DMS53 treated with DMSO at 0.1 percent for 48 hours (cell line): ENCODE results near the gene MAGOH.
"Not testable (repeated sequence)": the region's sequence is repeated elsewhere in the genome, so short reads cannot be mapped to it uniquely, and the experiment has no call there.

ENCODE experiments used
- DNase-seq: peaks from one replicate; lab custom pipeline; 2025; ENCODE audit not compliant: unreplicated experiment; lab: John Stamatoyannopoulos, UW

MAGOH gene

GRCh38 chr1:53238197-53239155, at the start of gene MAGOH:
Gene MAGOH (minus strand): TSS chr1:53238518. CDS start chr1:53238448, 70 bp downstream.
- DNase-seq = peak; percentile 99

DNA sequence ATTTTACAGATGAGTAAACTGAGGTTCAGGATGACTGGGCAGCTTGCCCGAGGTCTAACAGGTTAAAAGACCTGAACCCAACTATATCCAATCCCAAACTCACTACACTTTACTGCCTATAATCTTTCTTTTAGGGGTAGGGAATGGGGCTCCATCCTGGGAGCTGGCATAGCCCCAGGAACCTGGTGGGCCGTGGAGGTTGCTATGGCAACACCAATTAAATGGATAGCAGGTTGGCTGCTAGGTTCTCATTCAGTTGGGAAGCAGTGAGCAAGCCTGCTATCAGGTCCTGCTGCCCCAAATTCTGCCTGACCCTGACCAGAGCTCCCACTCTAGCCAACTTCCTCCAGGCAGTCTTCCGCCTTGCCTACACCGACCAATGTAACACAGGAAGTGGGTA, 48.6 kb upstream of the MAGOH start:
- no peak for DNase-seq

DNA sequence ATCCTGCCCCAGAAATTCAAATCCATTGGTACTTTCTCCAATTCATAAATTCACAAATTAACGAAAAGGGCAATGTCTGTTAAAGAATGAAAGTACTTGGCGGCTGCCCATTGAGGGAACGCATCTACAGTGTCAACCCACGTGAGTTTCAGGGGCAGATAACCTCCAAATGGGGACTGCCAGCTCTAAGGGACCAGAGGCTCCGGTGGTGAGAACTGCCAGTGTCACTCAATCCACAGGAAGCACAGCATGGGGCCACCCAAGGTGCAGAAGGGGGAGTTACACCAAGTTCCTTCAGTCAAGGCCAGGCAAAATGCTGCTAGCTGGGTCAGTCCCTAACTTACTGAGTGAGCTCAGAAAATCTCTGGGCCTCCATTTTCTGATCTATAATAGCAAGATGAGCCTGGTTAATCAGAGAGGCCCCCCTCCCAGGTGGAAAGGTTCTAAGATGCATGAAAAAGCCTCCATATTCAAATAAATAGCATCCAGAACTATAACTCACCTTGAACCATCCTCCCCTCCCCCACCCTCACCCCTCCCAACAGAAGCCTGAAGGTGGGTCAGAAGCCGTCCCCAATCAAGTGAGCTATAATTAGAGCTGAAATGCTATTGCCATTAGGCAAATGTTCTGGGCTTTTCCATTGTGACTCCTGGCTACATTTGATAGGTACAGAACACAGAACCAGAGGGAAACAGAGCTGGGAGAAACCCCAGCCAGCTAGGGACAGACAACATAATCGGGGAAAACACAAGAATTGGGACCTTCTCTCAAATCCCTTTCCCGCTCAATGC, 47.8 kb upstream of the MAGOH start:
- no peak for DNase-seq

GRCh38 chr1:53285546-53285945, 47.2 kb upstream of the MAGOH start:
- no peak for DNase-seq

GRCh38 chr1:53284224-53285020, 46.1 kb upstream of the MAGOH start:
- no peak for DNase-seq

GRCh38 chr1:53283156-53283555, 44.8 kb upstream of the MAGOH start:
- not testable (repeated sequence) for DNase-seq

- no peak for DNase-seq
Observed at GRCh38 chr1:53281133-53281532, 42.8 kb upstream of the MAGOH start.

DNA sequence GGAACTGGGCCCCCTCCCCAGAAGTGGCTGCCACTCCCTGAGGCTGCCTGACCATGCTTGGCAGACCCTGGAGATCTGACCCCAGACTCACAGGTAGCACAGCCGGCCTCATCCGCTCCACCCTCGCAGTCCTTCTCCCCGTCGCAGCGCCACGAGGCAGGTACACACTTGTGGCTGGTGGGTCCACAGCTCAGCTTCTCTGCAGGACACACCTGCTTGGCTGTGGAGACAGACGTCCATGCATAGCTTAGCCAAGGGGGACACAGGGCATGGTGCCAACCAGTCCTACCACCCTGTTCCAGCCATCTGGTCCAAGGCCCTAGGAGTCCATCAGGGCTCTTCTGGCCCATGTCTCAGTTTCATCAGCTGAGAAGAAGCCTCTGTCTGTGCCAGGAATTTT, 42.2 kb upstream of the MAGOH start:
- no peak for DNase-seq

DNA sequence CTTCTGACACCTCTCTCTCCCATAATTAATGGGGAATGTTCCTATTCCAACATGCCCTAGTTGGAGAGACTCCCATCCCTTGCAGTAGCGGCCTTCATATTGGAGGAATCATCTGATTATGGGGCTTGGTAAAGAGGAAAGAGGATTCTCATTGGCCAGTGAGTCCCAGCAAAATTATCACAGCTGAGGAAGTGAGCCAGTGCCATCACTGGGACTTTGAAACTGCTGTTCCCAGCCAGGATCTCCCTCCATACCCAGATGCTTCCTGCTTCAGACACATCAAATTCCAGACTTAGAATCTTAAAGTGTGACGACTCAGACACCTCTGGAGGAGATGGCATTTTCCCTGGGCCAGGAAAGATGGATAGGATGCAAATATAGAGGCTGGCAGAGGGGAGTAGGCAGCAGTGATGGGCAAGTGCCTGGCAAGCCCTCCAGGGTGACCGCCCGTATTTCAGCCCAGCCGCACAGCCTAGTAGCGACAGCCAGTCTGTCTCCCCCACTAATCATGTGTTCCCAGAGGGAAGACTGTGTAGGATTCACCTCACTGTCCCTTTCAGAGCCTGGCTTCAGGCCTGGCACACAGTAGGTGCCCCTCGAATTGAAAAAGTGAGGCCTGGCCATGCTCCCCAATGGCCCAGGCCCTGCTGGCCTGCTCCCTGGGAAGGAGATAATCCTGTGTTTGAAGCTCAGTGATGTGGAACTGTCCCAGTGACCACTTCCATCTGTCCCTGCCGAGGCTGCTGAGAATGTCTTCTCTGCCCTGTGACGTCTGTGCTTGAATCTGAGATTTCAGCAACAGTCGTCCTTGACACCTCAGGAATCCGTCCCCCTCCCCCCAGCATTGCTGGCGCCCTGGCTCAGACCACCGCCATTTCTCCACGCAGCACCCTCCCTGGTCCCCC, 41.2 kb upstream of the MAGOH start:
- DNase-seq = no peak

GRCh38 chr1:53278298-53278725, 40.0 kb upstream of the MAGOH start:
- DNase-seq = peak; percentile 37

DNA sequence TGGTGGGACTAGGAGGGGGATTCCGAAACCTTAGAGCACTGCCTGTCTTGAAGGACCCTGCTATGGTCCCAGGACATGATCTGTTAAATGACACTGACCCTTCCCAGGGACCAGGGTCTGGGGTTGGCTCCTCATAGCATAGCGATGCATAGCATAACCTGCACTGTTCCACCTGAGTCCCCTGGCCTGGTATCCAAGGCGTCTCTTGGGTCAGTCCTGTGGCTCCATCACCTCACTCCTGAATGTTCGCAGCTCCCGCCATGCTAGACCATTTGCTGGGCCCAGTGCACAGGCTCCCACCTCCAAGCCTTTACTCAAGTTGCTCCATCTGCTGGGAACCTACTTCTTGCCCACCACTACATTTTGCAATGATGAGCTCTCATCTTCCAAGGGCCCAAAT, 39.0 kb upstream of the MAGOH start:
- DNase-seq = no peak

DNA sequence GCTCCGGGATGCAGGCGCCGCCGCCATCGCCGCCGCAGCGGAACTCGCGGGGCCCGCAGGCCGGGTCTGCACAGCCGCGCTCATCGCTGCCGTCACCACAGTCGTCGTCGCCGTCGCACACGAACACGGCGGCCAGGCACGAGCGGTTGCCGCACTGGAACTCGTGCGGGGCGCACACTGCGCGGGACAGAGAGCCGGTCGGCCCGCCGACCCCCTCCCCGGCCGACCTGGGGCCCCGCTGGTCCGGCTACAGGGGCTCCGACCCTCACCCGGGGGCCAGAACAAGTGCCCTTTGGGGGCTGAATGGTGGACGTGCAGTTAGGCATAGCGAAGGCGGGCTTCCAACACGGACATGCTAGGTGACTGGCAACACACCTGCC, 38.6 kb upstream of the MAGOH start:
- DNase-seq = no peak

- no peak for DNase-seq
Observed at GRCh38 chr1:53276153-53276901, 38.0 kb upstream of the MAGOH start.

DNA sequence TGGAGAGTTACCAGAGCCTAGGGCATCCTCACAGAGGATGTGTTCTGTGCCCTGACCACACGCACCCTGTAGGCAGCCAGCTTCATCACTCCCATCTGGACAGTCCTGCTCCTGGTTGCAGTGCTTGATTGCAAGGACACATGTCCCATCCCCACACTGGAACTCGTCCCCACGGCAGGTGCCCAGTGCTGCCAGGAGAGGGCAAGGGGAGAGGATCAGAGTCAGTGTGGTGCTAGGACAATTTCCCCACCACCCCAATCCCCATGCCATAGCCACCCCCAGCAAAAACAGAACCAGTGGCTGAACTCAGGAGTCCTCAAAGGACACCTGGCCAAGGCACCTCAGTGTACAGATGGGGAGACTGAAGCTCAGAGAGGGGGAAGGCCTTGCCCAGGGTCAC, 37.2 kb upstream of the MAGOH start:
- no peak for DNase-seq

- no peak for DNase-seq
Observed at GRCh38 chr1:53274541-53275185, 36.3 kb upstream of the MAGOH start.

GRCh38 chr1:53274026-53274425, 35.7 kb upstream of the MAGOH start:
- no peak for DNase-seq

GRCh38 chr1:53273526-53273925, 35.2 kb upstream of the MAGOH start:
- DNase-seq = no peak

GRCh38 chr1:53272349-53272748, 34.0 kb upstream of the MAGOH start:
- no peak for DNase-seq
